Stimulated activated CD8-positive, alpha-beta memory T cell treated with anti-CD3 and anti-CD28 coated beads, Interleukin-4, amount 100 ng/mL, for 1 hour (primary cell): Measurements from ENCODE around the gene CAND1.
"Not testable (repeated sequence)": the region's sequence is repeated elsewhere in the genome, so short reads cannot be mapped to it uniquely, and the experiment has no call there.

ENCODE experiments used
- DNase-seq, 2 donors: peaks; one replicate each; pipeline ENCODE4 v3.0.0-alpha.2; 2020; ENCODE audit warnings: low read depth in 2 of 2, low spot score in 1 of 2

The CAND1 gene

GRCh38 chr12:67338426-67338825, 69.3 kb downstream of the CAND1 start:
- no peak for DNase-seq

GRCh38 chr12:67339530-67339929, 70.4 kb downstream of the CAND1 start:
- DNase-seq, result no peak

- DNase-seq, result not testable (repeated sequence)
Measured at GRCh38 chr12:67341086-67341485, 71.9 kb downstream of the CAND1 start.

- DNase-seq, result no peak
Measured at GRCh38 chr12:67344979-67345710, 76.0 kb downstream of the CAND1 start.

GRCh38 chr12:67348683-67349082, 79.5 kb downstream of the CAND1 start:
- DNase-seq, result no peak

GRCh38 chr12:67352682-67353081, 83.5 kb downstream of the CAND1 start:
- no peak for DNase-seq

- no peak for DNase-seq
Measured at GRCh38 chr12:67354322-67354721, 85.2 kb downstream of the CAND1 start.

GRCh38 chr12:67354966-67355365, 85.8 kb downstream of the CAND1 start:
- DNase-seq, result no peak

- no peak for DNase-seq
Measured at GRCh38 chr12:67355428-67356379, 86.5 kb downstream of the CAND1 start.

- no peak for DNase-seq
Measured at GRCh38 chr12:67356380-67356774, 87.2 kb downstream of the CAND1 start.

- no peak for DNase-seq
Measured at GRCh38 chr12:67357376-67358125, 88.4 kb downstream of the CAND1 start.

- DNase-seq, result no peak
Measured at GRCh38 chr12:67358781-67359338, 89.7 kb downstream of the CAND1 start.

GRCh38 chr12:67362526-67362925, 93.4 kb downstream of the CAND1 start:
- no peak for DNase-seq

- DNase-seq, result no peak
Measured at GRCh38 chr12:67364228-67364627, 95.1 kb downstream of the CAND1 start.

GRCh38 chr12:67365131-67365530, 96.0 kb downstream of the CAND1 start:
- no peak for DNase-seq

- no peak for DNase-seq
Measured at GRCh38 chr12:67367843-67368242, 98.7 kb downstream of the CAND1 start.
